CD1c-positive myeloid dendritic cell (primary cell): Measurements from ENCODE around the gene LRRC7.
A peak's percentile ranks its signal among the peaks of the same experiment; 100 is the strongest.

Experiments used
- DNase-seq: peaks from one replicate; pipeline ENCODE4 v3.0.0-alpha.2; 2016; ENCODE audit errors: extremely low spot score

Gene LRRC7

DNA sequence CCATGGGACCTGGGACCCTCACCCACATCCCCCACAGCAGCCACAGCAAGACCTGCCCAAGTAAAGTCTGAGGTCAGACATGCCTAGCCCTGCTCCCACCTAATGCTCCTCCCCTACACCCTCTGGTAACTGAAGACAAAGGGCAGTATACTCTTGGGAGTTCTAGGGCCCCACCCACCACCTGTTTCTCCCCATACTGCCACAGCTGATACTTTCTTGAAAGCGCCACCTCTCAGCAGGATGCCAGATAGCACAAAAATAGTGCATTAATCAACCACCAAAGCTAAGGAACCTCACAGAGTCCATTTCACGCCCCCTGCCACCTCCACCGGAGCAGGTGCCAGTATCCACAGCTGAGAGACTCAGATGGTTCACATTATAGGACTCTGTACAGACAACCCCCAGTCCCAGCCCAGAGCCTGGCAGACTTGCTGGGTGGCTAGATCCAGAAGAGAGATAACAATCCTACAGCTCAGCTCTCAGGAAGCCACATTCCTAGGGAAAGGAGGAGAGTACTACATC, 399.6 kb downstream of the LRRC7 start:
- no peak for DNase-seq

DNA sequence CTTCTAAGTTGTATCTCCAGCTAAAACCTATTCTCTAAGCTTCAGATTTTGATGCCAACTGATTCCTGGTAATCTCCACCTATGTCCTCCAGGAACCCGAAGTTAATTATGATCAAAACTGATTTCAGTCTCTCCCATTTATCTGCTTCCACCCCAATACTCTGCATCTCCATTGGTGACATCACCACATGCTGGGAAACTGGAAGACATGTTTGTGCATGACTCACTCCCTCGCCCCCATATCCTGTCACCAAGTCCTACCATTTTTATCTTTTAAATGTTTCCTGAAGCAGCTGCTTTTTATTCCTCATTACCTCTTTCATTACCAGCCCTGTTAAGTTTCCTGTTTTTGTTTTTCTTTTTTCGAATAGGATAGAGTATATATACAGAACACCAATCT, 409.2 kb downstream of the LRRC7 start:
- DNase-seq: no peak

DNA sequence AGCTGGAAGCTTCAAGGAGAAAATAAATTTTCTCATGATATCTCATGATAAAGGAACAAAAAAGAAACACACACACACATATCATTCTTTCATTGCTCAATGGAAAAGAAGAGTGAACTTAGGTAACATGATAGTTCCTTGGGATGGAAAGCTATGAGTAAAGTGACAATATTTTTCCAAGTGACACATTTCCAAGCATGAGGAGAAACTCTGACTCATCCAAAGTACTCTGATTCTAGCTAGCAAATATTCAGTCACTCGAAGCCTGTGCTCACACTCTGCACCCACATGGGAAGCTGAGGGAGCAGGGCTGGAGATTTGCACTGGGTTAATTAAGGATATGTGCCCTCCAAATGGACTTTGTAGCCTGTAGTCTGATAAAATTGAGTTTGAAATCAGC, 415.3 kb downstream of the LRRC7 start:
- no peak for DNase-seq

DNA sequence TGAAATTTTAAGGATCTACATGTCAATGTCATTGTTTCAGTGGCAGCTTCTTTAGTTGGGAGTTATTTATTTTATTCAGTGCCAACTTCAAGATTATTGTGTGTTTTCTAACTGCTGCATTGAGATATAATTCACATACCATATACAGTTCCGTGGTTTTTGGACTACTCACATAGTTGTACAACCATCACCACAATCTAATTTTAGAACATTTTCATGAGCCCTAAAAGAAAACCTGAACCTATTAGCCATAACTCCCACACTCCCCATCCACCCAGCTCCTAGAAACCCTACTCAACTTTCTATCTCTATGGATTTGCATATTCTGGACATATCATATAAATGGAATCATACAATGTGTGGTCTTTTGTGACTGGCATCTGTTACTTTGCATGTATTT, 417.7 kb downstream of the LRRC7 start:
- no peak for DNase-seq

DNA sequence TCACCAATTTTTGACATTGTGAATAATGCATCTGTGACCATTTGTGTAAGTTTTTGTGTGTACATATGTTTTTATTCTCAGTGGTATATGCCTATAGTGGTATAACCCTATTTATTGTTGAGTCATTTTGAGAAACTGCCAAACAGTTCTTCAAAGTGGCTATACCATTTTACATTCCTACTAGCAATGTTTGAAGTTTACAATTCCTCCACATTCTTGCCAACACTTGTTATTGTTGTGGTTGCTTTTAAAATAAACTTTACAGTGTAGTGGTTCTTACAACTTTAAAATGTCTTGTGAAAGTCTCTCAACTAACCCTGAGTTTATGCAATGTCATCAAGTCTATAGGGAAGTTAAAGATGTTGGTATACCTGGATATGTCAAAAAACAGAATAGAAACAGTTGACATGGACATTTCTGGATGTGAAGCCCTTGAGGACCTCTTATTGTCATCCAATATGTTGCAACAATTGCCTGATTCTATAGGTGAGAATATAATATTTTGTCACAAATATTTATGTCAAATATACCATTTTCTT, 418.2 kb downstream of the LRRC7 start:
- no peak for DNase-seq

GRCh38 chr1:69987881-69988280, 420.2 kb downstream of the LRRC7 start:
- DNase-seq: peak; percentile 3

- no peak for DNase-seq
Observed at GRCh38 chr1:69991644-69992043, 423.9 kb downstream of the LRRC7 start.

DNA sequence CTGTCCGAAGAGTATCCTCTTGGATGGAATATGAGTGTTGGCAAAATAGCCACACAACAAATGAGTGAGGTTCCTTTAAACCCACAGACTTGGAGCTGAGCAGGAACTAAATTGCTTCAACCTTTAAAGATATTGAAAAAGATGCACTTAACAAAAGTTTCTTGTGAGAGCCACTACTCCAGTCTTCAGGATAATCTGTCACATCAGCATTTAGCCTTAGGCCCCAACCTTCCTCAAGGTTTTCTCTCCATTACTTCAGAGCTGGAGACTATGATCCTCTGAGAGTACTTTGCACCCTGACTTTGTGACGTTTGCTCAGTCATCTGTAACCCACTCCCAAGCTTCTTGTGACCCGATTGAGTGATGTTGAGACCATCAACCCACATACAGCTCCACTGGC, 424.9 kb downstream of the LRRC7 start:
- DNase-seq: no peak

GRCh38 chr1:69993810-69994209, 426.1 kb downstream of the LRRC7 start:
- DNase-seq: no peak

- no peak for DNase-seq
Observed at GRCh38 chr1:69994241-69994640, 426.5 kb downstream of the LRRC7 start.

DNA sequence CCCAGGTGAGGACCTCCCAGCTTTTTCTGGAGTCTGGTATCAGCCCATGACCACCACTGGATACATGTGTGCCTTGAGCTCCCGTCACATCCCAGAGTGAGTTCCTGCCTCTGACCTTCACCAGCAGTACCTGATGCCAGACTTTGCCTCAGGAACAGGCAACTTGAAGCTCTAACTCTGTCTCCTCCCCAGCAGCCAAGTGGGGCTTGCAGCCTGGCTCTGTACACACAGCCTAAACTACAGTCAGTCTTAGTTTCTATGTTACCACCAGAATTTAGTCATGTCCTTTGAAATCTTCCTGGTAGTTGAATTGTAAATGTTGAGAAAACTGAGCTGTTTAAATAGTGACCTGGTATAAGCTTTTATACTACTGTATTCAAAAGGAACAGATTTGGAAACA, 431.1 kb downstream of the LRRC7 start:
- no peak for DNase-seq

GRCh38 chr1:70003211-70003908, 435.6 kb downstream of the LRRC7 start:
- DNase-seq: no peak

- no peak for DNase-seq
Observed at GRCh38 chr1:70005386-70006034, 437.8 kb downstream of the LRRC7 start.

DNA sequence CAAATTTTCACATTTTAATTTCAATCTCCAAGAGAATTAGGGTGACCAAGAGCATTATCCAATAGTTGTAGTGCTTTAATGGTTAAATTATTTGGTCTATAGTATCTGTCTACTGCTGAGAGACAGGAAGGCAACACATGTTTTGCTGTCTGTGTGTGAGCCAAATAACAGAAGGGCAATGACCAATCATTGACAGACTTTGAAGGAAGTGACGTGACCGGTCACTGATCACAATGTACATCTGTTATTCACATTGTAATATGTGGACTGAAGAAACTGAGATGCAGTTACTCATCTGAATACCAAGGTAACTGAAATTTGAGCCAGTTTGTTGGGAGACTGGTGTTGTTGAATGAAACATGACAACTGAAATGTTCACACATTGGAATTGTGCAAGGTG, 440.9 kb downstream of the LRRC7 start:
- no peak for DNase-seq

DNA sequence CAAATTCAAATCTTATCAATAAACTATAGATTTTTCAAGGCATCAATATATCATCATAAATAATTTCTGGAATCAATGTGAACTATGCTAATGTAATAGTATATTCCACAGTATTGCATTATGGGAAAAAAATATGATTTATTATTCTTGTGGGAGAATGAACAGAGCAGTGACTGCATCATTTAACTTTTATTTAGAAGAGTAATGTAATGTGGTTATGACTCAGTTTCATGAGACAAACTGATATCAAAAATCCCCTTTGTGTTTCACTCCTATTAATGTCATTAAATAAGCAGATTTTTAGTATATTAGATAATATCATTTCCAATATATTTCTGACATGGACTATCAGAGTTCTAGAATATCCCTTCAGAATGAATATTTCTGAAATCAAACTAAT, 450.0 kb downstream of the LRRC7 start:
- DNase-seq: no peak

- no peak for DNase-seq
Observed at GRCh38 chr1:70024272-70024671, 456.6 kb downstream of the LRRC7 start.

DNA sequence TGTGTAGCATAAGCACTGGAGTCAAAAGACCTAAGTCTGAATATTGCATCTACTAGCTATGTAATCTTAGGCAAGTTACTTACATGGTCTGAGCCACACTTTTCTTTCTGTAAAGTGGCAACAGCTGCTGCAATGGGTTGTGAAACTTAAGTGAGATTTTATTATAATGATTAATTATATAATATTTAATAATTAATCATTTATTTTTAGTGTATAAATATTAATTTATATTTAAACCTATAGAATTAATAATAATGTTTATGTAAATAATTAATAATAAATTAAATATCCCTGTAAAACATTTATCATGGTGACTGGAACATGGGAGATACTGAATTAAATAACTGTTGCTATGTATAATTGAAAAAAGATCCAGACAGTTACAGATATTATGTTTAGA, 457.3 kb downstream of the LRRC7 start:
- DNase-seq: no peak

DNA sequence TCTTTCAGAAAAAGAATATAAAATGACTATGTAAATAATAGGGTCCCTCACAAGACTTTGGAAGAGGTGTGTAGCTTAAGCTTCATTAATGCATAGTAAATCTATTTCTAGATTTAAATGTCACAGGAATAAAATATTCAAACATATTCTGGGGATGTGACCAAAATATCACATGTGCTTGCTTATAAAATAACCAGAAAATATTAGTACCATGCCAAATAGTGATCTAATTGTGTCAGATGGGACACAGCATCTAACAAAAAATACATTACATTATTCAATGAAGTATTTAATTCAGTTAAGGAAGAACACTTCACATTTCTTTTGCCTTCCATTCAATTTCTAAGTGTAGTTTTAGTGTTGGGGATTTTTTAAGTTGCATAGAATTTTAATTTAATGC, 458.1 kb downstream of the LRRC7 start:
- no peak for DNase-seq

GRCh38 chr1:70033266-70033873, 465.6 kb downstream of the LRRC7 start:
- no peak for DNase-seq

GRCh38 chr1:70033936-70034335, 466.2 kb downstream of the LRRC7 start:
- DNase-seq: no peak

- DNase-seq: no peak
Observed at GRCh38 chr1:70034403-70034802, 466.7 kb downstream of the LRRC7 start.

- no peak for DNase-seq
Observed at GRCh38 chr1:70038025-70038424, 470.3 kb downstream of the LRRC7 start.

DNA sequence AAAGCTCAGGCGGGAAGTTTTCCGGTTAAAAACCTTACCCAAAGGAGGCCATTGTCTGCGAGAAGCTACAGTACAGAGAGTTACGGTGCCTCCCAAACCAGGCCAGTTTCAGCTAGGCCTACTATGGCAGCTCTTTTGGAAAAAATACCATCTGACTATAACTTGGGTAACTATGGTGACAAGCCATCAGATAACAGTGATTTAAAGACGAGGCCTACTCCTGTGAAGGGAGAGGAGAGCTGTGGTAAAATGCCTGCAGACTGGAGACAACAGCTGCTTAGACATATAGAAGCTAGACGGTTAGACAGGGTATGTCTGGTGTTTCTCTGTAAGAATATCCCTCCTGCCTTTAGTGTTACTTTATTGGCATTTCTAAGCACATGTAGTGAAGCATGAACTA, 471.8 kb downstream of the LRRC7 start:
- no peak for DNase-seq
